Measurements from ENCODE around the gene DTNBP1.

The DTNBP1 gene

DNA sequence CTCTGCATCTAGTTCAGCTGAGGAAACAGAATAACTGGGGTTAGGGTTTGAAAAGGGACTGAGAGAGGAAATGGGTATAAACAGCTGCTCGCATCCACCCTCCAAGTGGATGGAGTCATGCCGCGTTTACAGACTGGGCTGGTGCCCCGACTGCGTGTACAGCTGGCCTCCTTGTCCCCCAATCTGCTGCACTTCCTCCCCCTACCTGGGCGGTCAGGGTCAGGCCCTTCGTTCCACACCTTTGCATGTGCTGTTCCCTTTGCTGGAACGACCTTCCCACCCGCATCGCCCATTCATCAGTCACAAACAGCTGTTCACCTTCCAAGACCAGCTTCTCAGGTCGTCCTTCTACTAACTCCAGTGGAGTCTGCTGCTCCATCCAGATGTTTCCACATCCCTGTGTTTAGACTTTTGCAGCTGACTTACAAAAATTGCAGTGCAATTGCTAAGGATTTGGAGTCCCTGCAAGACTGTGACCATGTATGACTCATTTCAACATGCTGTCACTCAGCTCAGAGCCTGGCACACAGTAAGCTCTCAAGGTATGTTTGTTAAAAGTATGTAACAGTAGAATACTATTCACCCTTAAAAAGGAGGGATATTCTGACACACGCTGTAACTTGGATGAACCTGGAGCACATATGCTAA is 129.3 kb downstream of the DTNBP1 start:
- no peak for DNase-seq (ENCODE audit: low read depth in 2 of 2)

DNA sequence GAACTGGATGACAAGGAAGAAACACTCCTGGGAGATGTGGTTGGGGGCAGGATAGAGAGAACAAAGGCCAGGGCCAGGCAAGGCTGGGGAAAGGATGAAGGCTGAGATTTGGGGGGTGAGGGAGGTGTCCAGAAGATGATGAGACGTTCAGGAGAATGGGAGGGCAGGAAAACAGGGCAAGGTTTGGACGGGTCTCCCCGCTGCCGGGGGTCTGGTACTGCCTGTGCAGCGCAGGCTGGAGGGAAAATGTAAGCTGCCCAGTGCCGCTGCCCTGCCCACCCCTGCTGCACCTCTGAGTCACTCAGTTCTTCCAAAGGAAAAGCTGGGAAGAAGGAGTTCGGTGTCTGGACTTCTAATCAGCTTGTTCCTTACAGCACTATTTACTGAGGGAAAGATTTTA is 130.9 kb downstream of the DTNBP1 start:
- no peak for DNase-seq (ENCODE audit: low read depth in 2 of 2)

DNA sequence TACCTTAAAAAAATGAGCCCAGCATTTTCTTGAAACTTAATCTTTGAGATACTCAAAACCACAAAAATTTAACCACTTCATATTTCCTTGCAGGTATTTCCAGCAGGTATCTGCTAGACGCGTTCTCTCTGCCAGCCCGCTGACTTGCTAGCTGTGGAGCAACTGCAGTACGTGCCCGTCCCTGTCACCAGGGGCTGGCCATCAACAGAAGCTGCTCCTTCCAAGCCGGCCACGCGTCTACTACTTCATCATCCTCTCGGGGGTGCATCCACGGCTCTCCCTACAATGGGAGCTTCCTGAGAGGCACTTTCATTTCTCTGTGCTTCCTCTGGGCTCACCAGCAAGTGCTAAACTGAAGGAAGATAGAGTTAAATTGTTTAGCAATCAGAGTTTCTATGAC is 132.4 kb downstream of the DTNBP1 start:
- DNase-seq (ENCODE audit: low read depth in 2 of 2): no peak

DNA sequence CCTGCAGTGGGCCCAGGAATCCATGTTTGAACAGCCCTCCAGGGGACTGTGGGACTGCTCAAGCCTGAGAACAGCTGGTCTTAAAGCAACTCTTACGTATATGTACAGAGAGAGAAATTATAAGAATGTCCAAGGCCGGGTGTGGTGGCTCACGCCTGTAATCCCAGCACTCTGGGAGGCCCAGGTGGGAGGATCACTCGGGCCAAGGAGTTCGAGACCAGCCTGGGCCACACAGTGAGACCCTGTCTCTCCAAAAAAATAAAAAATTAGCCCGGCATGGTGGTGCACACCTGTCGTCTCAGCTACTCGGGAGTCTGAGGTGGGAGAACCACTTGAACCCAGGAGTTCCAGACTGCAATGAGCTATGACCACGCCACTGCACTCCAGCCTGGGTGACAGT is 134.0 kb downstream of the DTNBP1 start:
- no peak for DNase-seq (ENCODE audit: low read depth in 2 of 2)

DNA sequence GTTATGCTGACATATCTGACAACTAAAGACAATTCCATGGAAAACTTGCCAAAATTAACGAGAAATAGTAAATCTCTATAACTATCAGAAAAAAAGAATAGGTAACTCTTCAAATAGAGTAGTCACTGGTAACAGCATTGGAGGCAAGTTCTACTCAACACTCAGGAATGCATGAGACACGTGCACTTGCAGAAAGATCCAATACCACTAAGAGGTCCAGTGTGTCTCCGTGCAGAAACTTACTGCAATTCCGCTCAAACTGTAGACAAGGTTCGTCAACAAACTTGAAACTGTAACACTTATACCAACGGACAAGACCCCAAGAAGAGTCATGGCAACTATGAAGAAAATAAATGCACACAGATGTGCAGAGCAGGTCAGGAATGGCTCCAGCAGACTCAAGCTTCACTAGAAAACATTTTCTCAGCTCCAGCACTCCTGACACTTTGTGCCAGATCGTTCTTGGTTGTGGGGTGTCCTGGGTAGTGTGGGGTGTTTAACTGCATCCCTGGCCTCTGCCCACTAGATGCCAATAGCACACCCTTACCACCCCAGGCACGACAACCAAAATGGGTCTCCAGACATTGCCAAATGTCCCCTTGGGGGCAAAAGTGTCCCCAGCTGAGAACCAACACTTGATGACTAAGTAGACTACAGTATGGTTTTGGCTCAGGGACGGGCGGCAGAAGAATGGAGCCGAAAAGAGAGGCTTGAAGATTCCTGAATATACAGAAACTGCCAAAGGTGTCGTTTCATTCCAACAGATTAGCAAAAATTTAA is 134.8 kb downstream of the DTNBP1 start:
- no peak for DNase-seq (ENCODE audit: low read depth in 2 of 2)

DNA sequence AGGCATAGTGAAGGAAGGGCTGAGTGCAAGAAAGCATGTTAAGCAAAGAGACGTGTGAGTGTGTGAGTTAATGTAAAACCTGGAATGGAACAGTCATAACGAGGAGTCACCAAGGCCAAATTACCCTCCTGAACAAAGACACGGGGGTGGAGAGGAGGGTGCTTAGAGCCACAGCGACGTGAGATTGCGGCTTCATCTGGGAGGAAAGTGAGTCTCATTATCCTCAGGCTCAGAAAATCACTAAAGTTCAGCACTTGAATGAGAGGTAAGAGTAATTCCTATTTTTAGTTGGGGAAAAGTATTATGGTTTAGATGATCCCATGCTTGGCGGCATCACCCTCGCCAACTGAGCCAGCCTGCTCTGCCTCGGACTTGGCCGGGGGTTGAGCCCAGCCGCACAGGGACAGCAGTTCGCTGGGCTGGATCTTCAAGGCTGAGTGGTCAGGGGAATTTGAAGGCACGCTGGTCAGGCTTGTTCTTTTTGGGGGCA is 136.6 kb downstream of the DTNBP1 start:
- no peak for DNase-seq (ENCODE audit: low read depth in 2 of 2)

DNA sequence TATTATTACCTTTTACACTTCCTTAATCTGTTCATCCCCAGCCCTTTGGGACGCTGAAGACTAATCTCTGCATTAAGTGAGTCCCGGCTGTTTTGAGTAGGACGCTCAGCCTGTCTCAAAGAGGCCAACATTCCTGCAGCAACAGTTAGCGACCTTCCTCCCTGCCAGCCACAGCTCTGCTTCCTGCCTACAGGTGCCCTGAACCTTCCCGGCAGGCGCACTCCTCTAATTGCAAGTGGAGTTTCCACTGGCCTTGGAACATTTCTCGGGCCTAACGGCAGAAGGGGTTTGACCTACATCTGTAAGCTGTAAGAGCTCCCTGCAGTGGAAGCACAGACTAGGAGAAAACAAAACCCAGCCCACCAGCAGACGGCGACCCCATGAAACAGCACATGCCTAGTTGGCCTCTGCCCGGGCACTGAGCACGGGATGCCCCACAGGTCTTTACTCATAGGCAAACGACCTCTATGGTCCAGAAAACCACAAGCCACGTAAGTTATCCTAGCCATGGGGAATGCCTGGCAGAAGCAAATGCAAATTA is 137.9 kb downstream of the DTNBP1 start:
- DNase-seq (ENCODE audit: low read depth in 2 of 2): no peak

DNA sequence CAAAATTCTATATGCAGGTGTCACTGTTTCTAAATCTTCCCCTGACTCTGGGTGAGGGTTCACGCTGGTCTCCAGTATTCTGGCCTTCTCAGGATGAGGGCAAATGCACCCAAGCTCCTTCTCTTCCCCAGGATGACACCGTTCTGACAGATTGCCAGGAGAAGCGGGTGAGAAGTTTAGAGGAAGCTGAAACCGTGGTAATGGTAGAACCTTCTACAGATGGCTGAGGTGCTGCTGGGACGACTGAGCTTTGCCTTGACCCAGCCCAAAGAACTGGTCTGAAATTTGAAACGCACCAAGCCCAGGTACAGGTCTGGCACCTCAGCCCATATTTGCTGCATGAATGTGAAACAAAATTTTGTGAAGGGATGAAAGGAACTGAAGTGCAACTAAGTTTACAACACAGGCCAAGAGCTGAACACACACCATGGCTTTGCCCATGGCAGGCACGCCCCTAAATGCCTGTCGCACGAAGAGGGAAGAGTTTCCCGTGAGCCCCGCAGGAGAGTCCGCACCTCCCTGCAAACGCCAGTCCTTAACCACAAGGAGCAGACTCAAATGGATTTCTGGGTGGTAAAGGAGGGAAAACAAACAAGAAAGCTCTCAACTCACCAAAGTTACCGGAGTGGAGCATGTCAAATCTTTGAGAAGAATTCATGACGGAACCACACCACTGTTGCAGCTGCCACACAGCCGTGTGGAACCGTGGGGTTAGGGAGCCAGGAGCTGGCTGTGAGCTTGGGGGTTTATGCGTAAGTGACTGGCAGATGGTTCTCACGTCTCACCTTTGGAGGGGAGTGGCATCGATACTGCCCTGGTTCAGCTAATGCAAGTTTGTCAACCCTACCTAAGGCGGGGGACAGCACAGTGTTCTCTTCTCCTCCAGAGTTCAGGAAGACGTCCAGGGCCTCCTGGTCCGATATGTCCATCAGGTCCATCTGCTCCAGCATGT is 138.9 kb downstream of the DTNBP1 start:
- DNase-seq (ENCODE audit: low read depth in 2 of 2): no peak

DNA sequence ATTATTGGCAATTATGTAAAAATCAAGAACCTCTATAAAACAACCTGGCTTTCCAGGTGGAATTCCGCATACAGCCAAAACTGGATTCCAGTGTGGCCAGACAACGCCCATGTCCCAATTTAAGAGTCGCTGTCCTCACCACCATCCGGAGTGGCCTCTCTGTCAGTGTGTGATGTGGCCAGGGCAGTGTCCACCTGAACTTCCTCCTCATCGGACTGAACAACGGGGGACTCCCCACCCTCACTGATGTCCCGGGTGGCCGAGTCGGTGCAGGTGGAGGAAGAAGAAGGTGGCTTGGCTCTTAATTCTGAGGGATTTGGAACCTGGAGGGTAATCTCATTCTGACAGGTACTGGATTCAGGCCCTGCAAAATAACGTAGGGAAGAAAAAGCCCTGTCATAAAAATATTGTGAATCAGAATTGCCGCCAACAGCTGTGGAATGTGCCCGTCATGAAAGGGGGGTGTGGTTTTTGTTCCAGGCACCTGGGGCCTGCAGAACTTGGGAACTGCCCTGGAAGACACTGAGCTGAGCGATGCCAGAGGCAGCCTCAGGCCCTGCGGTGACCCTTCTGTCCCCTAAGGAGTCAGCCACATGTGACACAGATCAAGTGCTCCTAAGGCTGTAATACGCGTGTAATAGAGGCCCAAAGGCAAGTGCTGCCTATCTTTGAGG is 139.8 kb downstream of the DTNBP1 start:
- DNase-seq (ENCODE audit: low read depth in 2 of 2): no peak

DNA sequence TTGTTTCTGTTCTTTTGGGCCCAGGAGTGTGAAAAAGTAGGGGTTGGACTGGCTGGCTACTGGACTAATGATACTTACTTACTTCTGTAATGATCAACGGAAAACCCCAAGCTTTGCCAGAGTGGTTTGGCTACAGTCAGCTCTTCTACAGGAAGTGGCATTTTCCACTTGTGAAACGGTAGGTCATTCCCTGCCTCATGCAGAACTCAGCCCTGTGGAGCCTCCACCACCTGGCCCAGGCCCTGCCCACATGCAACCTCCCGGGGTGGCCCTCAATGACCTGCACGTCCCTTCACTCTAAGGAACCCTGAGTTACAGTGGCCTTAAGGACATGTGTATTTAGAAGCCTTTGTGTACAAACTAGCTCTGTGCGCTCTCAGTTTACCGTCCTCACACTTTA is 140.4 kb downstream of the DTNBP1 start:
- no peak for DNase-seq (ENCODE audit: low read depth in 2 of 2)

DNA sequence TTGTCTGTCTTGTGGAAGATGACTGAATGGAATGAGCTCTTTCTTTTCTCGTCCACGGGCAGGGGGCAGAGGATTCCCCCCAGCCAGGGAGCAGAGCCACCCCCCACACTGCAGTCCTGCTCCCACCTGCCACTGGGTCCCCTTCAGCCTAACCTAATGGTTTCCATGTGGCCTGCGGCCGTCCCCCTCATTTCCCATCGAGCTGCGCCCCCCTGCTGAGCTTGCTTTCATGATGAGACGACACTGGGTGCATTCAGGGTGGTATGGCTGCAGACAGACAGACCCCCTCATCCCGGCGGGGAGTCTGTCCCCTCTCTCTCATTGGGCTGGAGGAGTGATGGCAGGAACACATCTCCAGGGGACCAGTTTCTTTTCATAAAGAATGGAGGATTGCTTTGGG is 140.8 kb downstream of the DTNBP1 start:
- no peak for DNase-seq (ENCODE audit: low read depth in 2 of 2)

DNA sequence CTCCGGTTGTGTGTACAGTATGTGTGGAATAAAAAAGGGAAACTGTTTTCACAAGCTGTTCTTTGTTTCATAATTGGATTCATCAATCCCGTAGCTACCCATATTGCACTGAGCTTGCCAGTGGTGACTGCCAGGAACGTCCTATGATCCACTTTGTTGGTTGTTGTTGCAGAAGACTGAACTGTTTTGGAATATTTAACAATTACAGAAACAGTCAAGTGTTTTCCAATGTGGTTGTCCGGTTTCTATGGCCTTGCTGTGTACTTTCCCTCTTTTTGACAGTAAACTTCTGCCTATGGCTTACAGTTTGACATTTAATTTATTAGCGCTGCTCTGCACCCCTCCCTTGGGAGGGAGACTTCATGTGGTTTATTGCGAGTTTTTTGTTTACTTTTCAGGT is 141.2 kb downstream of the DTNBP1 start:
- DNase-seq (ENCODE audit: low read depth in 2 of 2): no peak

DNA sequence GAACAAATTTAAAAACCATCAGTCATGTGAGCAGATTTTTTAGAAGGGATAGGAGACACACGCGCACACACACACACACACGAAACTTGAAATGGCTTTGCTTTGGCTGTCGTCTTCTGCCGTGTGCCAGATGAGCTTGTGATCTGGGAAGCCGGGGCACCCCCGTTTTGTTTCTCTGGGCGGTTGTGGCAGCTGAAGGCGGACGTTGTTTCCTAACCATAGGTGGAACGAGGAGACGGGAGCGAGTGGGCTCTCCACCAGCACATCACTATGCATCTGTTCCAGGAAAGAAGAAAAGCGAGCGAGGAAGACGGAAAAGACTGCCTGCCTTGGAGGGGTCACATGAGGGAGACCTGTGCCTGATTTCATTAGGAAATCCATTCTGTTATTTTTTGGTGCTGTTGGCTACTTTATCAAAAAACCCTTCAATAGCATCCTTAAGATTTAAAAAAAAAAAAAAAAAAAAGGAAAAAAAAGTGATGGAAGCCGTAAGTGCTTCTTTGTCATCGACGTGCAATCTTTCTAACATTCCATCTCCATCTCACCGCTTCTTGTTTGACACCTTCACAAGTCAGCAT is 142.1 kb downstream of the DTNBP1 start:
- no peak for DNase-seq (ENCODE audit: low read depth in 2 of 2)

DNA sequence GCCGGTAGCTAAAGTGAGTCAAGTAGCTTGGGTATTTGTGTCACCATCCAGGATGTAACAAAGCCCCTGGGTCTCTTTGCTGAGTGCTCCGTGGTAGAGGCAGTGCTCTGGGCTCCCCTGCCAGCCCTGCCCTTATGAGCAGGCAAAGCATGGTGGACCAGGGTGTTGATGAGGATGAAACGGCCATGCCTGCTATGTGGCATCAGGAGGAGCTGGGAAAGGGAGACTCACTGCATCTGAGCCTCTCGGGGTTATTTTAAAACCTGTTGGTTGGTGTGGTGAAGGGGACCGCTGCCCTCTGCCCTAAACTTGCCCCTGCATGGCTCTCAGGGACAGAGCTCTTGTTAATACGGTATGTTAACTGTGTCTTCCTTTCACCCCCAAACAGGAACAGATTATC is 143.1 kb downstream of the DTNBP1 start:
- no peak for DNase-seq (ENCODE audit: low read depth in 2 of 2)

DNA sequence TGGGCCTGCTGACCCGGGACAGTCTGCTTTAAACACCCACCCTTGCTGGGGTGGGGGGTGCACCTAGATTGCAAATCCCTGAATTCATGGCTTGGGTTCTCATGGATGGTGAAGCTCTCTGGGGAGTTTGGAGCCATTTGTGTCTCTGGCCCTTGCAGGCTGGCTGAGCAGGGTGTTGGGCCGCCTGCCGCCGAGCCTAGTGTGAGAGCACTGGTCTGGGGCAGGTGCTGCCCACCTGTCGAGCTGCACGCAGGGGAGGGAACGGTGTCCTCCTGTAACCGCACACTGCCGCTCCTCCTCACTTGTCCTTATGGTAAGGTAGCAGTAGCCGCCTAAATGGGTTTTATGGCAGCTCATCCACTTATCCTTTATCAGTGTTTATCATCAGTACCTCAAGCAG is 143.9 kb downstream of the DTNBP1 start:
- DNase-seq (ENCODE audit: low read depth in 2 of 2): no peak

DNA sequence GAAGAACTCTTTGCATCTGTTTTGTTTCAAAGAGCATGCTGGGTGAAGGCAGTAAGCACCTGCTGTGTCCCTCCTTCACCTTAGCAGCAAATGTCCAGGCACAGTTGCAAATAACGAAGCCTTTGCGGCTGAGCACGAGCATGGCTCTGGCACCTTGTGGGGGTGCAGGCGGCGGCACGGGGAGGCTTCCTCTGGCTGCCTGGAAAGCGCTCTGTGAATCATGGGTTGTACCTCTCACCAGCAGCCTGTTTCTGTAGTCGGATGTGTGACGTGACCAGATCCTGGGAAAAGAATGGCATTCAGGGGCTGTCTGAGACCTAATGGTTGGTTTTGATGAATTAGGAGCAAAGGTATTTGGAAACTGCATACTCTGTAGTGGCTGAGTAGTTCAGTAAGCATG is 144.8 kb downstream of the DTNBP1 start:
- no peak for DNase-seq (ENCODE audit: low read depth in 2 of 2)

DNA sequence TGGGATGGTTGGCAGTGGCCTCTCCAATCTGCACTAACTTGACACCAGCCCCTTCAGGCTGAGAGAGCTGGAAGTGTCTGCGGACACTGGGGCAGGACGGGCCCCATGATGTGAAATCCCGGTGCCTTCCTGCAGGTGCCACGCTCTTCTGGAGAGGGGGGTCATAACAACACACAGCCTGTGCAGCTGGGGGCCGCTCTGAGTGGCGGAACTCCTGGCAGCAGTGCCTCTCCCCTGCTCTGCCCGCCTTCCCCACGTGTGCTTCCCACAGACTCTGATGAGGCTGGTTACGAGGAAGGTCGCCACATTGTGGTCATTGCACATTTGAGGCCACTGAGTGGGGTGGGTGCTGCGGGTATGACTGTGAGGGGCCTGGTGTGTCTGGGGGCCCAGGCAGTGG is 145.2 kb downstream of the DTNBP1 start:
- DNase-seq (ENCODE audit: low read depth in 2 of 2): no peak

DNA sequence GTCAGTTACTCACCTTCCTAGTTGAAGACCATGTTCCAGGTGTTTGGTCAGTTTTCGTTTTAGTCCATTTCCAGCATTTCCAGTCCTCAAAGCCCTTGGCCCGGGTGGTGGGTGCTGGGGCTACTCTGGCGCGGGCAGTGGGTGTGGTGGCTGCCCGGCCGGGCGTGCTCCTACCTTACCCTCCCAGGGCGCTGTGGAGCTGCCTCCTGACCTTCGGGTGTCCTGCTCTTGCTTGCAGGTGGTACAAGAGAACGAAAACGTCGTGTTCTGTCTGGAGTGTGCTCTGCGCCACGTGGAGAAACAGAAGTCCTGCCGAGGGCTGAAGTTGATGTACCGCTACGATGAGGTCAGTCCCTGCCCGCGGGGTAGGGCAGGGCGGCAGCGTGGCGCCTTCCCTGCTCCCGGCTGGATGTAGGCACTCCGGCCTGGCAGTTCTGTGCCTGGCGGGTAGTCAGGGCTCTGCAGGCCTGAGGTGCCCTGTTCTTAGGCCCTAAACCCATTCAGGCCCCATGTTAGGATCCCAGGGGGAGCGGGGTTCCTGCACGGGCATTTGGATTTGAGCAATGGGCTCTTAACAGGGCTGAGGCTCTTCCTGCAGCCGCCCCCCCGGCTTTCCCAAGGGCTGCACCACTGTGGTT is 145.8 kb downstream of the DTNBP1 start:
- DNase-seq (ENCODE audit: low read depth in 2 of 2): no peak

DNA sequence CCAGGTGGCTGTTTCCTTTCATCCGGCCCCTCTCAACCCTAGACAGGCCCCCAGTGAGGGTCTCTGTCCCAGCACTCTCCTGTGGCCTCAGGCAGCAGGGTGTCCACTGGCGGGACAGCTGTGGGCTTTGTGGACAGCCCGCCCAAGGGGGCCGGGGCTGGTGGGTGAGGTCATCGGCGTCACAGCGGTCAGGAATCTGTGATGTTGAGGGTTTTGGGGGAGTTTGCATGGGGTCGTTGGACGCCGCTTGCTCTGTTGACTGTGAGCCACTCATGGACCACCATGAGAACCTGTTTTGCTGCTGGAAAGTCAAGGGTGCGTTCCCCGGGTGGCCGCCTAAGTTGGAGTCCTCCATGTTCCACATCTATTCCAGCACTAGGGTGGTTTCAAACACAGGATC is 146.4 kb downstream of the DTNBP1 start:
- DNase-seq (ENCODE audit: low read depth in 2 of 2): no peak

DNA sequence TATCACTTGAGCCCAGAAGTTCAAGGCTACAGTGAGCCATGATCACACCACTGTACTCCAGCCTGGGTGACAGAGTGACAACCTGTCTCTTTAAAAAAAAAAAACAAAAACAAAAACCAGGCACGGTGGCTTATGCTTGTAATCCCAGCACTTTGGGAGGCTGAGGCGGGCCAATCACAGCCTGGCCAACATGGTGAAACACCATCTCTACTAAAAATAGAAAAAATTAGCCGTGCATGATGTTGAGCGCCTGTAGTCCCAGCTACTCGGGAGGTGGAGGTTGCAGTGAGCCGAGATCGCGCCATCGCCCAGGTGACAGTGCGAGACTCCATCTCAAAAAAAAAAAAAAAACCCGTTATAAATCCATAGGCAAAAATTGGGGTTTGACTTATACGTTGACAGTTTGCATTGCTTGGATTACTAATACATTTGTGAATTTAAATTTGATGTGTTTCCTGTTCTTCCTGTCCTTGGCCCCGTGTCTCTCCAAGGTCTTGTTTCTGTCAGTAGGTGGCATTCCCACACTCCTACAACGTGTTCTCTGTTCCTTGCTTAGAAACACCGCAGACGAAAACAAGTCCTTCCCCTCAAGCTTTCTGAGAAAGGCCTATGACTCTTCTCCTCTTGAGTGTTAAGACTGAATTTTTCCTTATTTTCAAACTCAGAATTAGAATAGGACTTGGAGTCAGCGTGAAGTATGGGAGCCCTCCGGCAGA is 147.0 kb downstream of the DTNBP1 start:
- no peak for DNase-seq (ENCODE audit: low read depth in 2 of 2)
